NCI-H345 treated with DMSO at 0.1 percent for 48 hours (cell line): ENCODE measurements around the gene TTLL9.

Source experiments
- DNase-seq: peaks from one replicate; lab custom pipeline; 2025; ENCODE audit not compliant: unreplicated experiment; lab: John Stamatoyannopoulos, UW

The TTLL9 gene

GRCh38 chr20:31836853-31837608, 33.4 kb upstream of the TTLL9 start:
- DNase-seq, result no peak

- no peak for DNase-seq
These were observed 32.5 kb upstream of the TTLL9 start for GRCh38 chr20:31837896-31838397.

- DNase-seq, result no peak
These were observed 31.7 kb upstream of the TTLL9 start for GRCh38 chr20:31838646-31839292.

- no peak for DNase-seq
These were observed 30.5 kb upstream of the TTLL9 start for GRCh38 chr20:31839782-31840487.

- DNase-seq, result no peak
These were observed 29.3 kb upstream of the TTLL9 start for GRCh38 chr20:31840906-31841816.

GRCh38 chr20:31841928-31842327, 28.5 kb upstream of the TTLL9 start:
- no peak for DNase-seq

GRCh38 chr20:31842471-31843157, 27.8 kb upstream of the TTLL9 start:
- no peak for DNase-seq

GRCh38 chr20:31843288-31843687, 27.1 kb upstream of the TTLL9 start:
- no peak for DNase-seq

GRCh38 chr20:31843881-31844280, 26.6 kb upstream of the TTLL9 start:
- no peak for DNase-seq

- no peak for DNase-seq
These were observed 25.6 kb upstream of the TTLL9 start for GRCh38 chr20:31844737-31845299.

- DNase-seq, result no peak
These were observed 25.1 kb upstream of the TTLL9 start, which contains the start of gene FOXS1 for GRCh38 chr20:31845300-31845863. TSS of gene FOXS1 (minus strand) at chr20:31845604. CDS start at chr20:31845542, 62 bp downstream.

GRCh38 chr20:31846793-31847138, 23.7 kb upstream of the TTLL9 start:
- no peak for DNase-seq

- DNase-seq, result no peak
These were observed 22.1 kb upstream of the TTLL9 start for GRCh38 chr20:31848088-31848999.

- DNase-seq, result peak; percentile 63
These were observed 21.0 kb upstream of the TTLL9 start for GRCh38 chr20:31849306-31849930.

GRCh38 chr20:31851240-31851955, 19.0 kb upstream of the TTLL9 start:
- DNase-seq, result no peak

- no peak for DNase-seq
These were observed 17.0 kb upstream of the TTLL9 start for GRCh38 chr20:31853481-31853880.

- DNase-seq, result no peak
These were observed 13.9 kb upstream of the TTLL9 start for GRCh38 chr20:31856516-31856915.
